ENCODE results near the gene MYO3B.

GRCh38 chr2:170486730-170487129 is 308.8 kb downstream of the MYO3B start:
- TF ChIP-seq CTCF (IDR thresholded peaks at IDR 0.05), result no peak
- TF ChIP-seq MXI1 (IDR thresholded peaks at IDR 0.05; ENCODE audit: low read depth, low read length), result no peak
- no peak for TF ChIP-seq SMC3 (IDR thresholded peaks at IDR 0.05; ENCODE audit: low read depth, low read length)
- TF ChIP-seq GABPA (IDR thresholded peaks at IDR 0.05; ENCODE audit: low read depth), result no peak
- TF ChIP-seq, protein P1, sequence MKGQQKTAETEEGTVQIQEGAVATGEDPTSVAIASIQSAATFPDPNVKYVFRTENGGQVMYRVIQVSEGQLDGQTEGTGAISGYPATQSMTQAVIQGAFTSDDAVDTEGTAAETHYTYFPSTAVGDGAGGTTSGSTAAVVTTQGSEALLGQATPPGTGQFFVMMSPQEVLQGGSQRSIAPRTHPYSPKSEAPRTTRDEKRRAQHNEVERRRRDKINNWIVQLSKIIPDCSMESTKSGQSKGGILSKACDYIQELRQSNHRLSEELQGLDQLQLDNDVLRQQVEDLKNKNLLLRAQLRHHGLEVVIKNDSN (IDR thresholded peaks at IDR 0.05; ENCODE audit: borderline replicate concordance, low read depth), result no peak
- no peak for TF ChIP-seq IRF3 (IDR thresholded peaks at IDR 0.05; ENCODE audit: low read depth, low read length)
- no peak for TF ChIP-seq REST (IDR thresholded peaks at IDR 0.05; ENCODE audit: low read depth, low read length)
- TF ChIP-seq EP300 (IDR thresholded peaks at IDR 0.05; ENCODE audit: borderline replicate concordance in 1 of 2, low read depth in 1 of 2, low read length in 1 of 2), result no peak
- no peak for TF ChIP-seq ZBTB33 (IDR thresholded peaks at IDR 0.05; ENCODE audit: borderline replicate concordance, low read depth)
- TF ChIP-seq EZH2phosphoT487 (IDR thresholded peaks at IDR 0.05; ENCODE audit: borderline replicate concordance, low read depth), result no peak
- TF ChIP-seq RFX5 (IDR thresholded peaks at IDR 0.05; ENCODE audit: low read length), result no peak

All from SK-N-SH (cell line).